Measurements from ENCODE around the gene KCNA5.

The KCNA5 gene

DNA sequence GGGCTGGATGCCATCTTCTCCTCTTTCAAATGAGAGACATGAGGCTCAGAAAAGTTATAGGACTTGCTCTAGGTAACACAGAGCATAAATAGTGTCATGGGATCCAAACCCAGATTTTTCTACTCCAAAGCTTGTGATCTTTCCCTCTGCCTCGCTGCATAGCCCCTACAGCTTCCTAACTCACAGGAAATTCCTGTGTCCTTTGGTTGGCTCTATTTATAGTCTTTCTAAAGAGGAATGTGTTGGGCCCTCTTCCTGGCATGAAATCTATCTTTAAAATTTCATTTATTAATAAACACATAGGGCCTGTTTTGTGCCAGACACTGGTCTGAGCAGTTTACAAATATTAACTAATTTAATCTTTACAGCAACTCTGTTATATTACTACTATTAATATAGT is 9.8 kb upstream of the KCNA5 start:
- peaks cover 0 to 12% (median 0%) of the 10 kb centered on the region in 5 experiments for H3K27me3 ChIP-seq (replicated peaks in 2 of 5; ENCODE audit: control insufficient read depth in 4 of 5, insufficient read depth in 5 of 5, low read length in 4 of 5)
- WGBS (ENCODE audit: insufficient coverage) = no CpG with 5 or more reads among the region's 1 CpG
- no peaks in the 10 kb centered on the region for H3K36me3 ChIP-seq (ENCODE audit: control insufficient read depth in 4 of 4, insufficient read depth in 4 of 4, low read length in 3 of 4)
- no peak for DNase-seq
- POLR2A ChIA-PET = no interaction called here
- no peak overlapping the region for H3K27ac ChIP-seq (ENCODE audit: insufficient read depth in 1 of 2, low read depth in 1 of 2, low read length in 2 of 2, poor library complexity in 1 of 2, severe bottlenecking in 2 of 2)
- H3K9me3 ChIP-seq (ENCODE audit: control extremely low read depth in 1 of 5, control insufficient read depth in 4 of 5, insufficient read depth in 2 of 5, low read depth in 1 of 5, low read length in 4 of 5) = peaks cover 0 to 1% (median 0%) of the 10 kb centered on the region in 5 experiments
- CTCF ChIA-PET = no interaction called here
- H3K4me1 ChIP-seq (ENCODE audit: control extremely low read depth in 1 of 4, control insufficient read depth in 4 of 4, insufficient read depth in 4 of 4, low read length in 3 of 4) = no peaks in the 10 kb centered on the region
- no peak overlapping the region for H3K4me3 ChIP-seq (ENCODE audit: control insufficient read depth in 1 of 7, extremely low read depth in 1 of 7, insufficient read depth in 4 of 7, low read depth in 2 of 7, low read length in 6 of 7)

GRCh38 chr12:5034603-5035002 is 9.1 kb upstream of the KCNA5 start:
- no peak overlapping the region for H3K27ac ChIP-seq (ENCODE audit: insufficient read depth in 1 of 2, low read depth in 1 of 2, low read length in 2 of 2, poor library complexity in 1 of 2, severe bottlenecking in 2 of 2)
- H3K9me3 ChIP-seq (ENCODE audit: control extremely low read depth in 1 of 5, control insufficient read depth in 4 of 5, insufficient read depth in 2 of 5, low read depth in 1 of 5, low read length in 4 of 5) = peaks cover 0 to 1% (median 0%) of the 10 kb centered on the region in 5 experiments
- no peaks in the 10 kb centered on the region for H3K4me1 ChIP-seq (ENCODE audit: control extremely low read depth in 1 of 4, control insufficient read depth in 4 of 4, insufficient read depth in 4 of 4, low read length in 3 of 4)
- ChIA-PET POLR2A (no interaction called here), CTCF (interaction anchor here (1.5 kb wide), 1 partner anchor 50 kb away, joined by 4 read pairs; no protein-coding TSS in a partner anchor)
- no peak for DNase-seq
- 90% methylated on average over 3 of the region's 5 CpGs for WGBS (ENCODE audit: insufficient coverage)
- H3K36me3 ChIP-seq (ENCODE audit: control insufficient read depth in 4 of 4, insufficient read depth in 4 of 4, low read length in 3 of 4) = no peaks in the 10 kb centered on the region
- peaks cover 0 to 19% (median under 1%) of the 10 kb centered on the region in 5 experiments for H3K27me3 ChIP-seq (replicated peaks in 2 of 5; ENCODE audit: control insufficient read depth in 4 of 5, insufficient read depth in 5 of 5, low read length in 4 of 5)
- no peak overlapping the region for H3K4me3 ChIP-seq (ENCODE audit: control insufficient read depth in 1 of 7, extremely low read depth in 1 of 7, insufficient read depth in 4 of 7, low read depth in 2 of 7, low read length in 6 of 7)

DNA sequence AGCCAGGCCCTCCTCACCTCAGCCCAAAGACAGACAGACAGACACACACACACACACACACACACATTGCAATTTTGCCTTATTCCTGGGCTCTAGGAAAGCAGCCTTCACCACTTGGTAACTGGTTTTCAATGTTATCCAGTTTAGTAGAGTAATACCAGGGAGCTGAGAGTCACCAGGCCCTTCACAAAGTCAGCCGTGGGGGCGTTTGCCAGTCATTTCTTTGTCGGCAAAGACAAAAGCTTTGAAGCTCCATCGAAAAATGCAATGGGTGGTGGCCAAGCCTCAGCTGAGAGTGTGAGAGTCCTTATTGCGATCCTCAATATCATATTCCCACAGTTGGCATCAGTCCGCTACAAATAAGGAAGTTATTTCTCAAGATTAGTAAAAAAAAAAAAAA is 8.1 kb upstream of the KCNA5 start:
- POLR2A ChIA-PET = no interaction called here
- Histone ChIP-seq H3K4me1 (ENCODE audit: control extremely low read depth in 1 of 4, control insufficient read depth in 4 of 4, insufficient read depth in 4 of 4, low read length in 3 of 4) (peaks cover 0 to 2% (median 0%) of the 10 kb centered on the region in 4 experiments), H3K36me3 (ENCODE audit: control insufficient read depth in 4 of 4, insufficient read depth in 4 of 4, low read length in 3 of 4) (no peaks in the 10 kb centered on the region), H3K4me3 (ENCODE audit: control insufficient read depth in 1 of 7, extremely low read depth in 1 of 7, insufficient read depth in 4 of 7, low read depth in 2 of 7, low read length in 6 of 7) (no peak overlapping the region), H3K9me3 (ENCODE audit: control extremely low read depth in 1 of 5, control insufficient read depth in 4 of 5, insufficient read depth in 2 of 5, low read depth in 1 of 5, low read length in 4 of 5) (peaks cover 0 to 1% (median 0%) of the 10 kb centered on the region in 5 experiments), H3K27ac (ENCODE audit: insufficient read depth in 1 of 2, low read depth in 1 of 2, low read length in 2 of 2, poor library complexity in 1 of 2, severe bottlenecking in 2 of 2) (no peak overlapping the region), H3K27me3 (replicated peaks in 2 of 5; ENCODE audit: control insufficient read depth in 4 of 5, insufficient read depth in 5 of 5, low read length in 4 of 5) (peaks cover 2 to 25% (median 5%) of the 10 kb centered on the region in 5 experiments)
- CTCF ChIA-PET = interaction anchor here (0.8 to 1.5 kb wide), 3 partner anchors 14 to 52 kb away, joined by 3 to 4 read pairs (median 3); no protein-coding TSS in a partner anchor
- no peak for DNase-seq
- 100% methylated on average over 4 of the region's 6 CpGs for WGBS (ENCODE audit: insufficient coverage)

- Histone ChIP-seq H3K36me3 (ENCODE audit: control insufficient read depth in 4 of 4, insufficient read depth in 4 of 4, low read length in 3 of 4) (no peaks in the 10 kb centered on the region), H3K4me3 (ENCODE audit: control insufficient read depth in 1 of 7, extremely low read depth in 1 of 7, insufficient read depth in 4 of 7, low read depth in 2 of 7, low read length in 6 of 7) (no peak overlapping the region), H3K27me3 (replicated peaks in 2 of 5; ENCODE audit: control insufficient read depth in 4 of 5, insufficient read depth in 5 of 5, low read length in 4 of 5) (peaks cover 2 to 24% (median 8%) of the 10 kb centered on the region in 5 experiments), H3K4me1 (ENCODE audit: control extremely low read depth in 1 of 4, control insufficient read depth in 4 of 4, insufficient read depth in 4 of 4, low read length in 3 of 4) (peaks cover 0 to 2% (median 0%) of the 10 kb centered on the region in 4 experiments), H3K9me3 (ENCODE audit: control extremely low read depth in 1 of 5, control insufficient read depth in 4 of 5, insufficient read depth in 2 of 5, low read depth in 1 of 5, low read length in 4 of 5) (peaks cover 0 to 2% (median 1%) of the 10 kb centered on the region in 5 experiments), H3K27ac (ENCODE audit: insufficient read depth in 1 of 2, low read depth in 1 of 2, low read length in 2 of 2, poor library complexity in 1 of 2, severe bottlenecking in 2 of 2) (no peak overlapping the region)
- 98% methylated on average over 6 of the region's 7 CpGs for WGBS (ENCODE audit: insufficient coverage)
- POLR2A ChIA-PET = no interaction called here
- CTCF ChIA-PET = interaction anchor here (0.8 to 0.9 kb wide), 2 partner anchors 14 to 52 kb away, joined by 3 read pairs; no protein-coding TSS in a partner anchor
- no peak for DNase-seq
Observed at GRCh38 chr12:5036031-5036430, 7.6 kb upstream of the KCNA5 start.

DNA sequence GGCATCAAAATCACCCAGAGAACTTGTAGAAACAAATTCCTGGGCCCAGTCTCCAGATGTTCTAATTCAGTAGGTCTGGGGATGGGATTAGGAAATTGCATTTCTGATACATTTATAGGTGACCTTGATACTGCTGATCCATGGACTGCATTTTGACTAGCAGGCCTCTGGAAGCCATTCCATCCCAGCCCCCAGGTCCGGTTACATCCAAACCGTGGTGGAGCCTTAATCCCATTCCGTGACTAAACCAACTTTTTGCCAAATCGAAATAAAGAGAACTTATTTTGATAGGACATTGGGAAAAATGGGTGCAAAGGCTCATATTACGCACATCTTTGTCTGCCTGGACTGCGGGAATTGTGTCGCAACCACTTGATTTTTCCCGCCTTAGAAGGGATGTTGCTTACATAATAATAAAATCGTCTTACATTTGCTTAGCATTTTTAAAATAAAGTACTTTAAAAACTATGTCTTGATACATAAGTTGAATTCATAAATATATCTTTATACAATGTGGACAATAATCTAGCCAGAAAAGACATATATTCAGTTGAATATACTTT is 5.8 kb upstream of the KCNA5 start:
- Histone ChIP-seq H3K27ac (ENCODE audit: insufficient read depth in 1 of 2, low read depth in 1 of 2, low read length in 2 of 2, poor library complexity in 1 of 2, severe bottlenecking in 2 of 2) (no peak overlapping the region), H3K27me3 (replicated peaks in 2 of 5; ENCODE audit: control insufficient read depth in 4 of 5, insufficient read depth in 5 of 5, low read length in 4 of 5) (peaks cover 7 to 32% (median 27%) of the 10 kb centered on the region in 5 experiments), H3K9me3 (ENCODE audit: control extremely low read depth in 1 of 5, control insufficient read depth in 4 of 5, insufficient read depth in 2 of 5, low read depth in 1 of 5, low read length in 4 of 5) (peaks cover 0 to 6% (median 1%) of the 10 kb centered on the region in 5 experiments), H3K4me3 (ENCODE audit: control insufficient read depth in 1 of 7, extremely low read depth in 1 of 7, insufficient read depth in 4 of 7, low read depth in 2 of 7, low read length in 6 of 7) (no peak overlapping the region), H3K4me1 (ENCODE audit: control extremely low read depth in 1 of 4, control insufficient read depth in 4 of 4, insufficient read depth in 4 of 4, low read length in 3 of 4) (peaks cover 0 to 2% (median 0%) of the 10 kb centered on the region in 4 experiments), H3K36me3 (ENCODE audit: control insufficient read depth in 4 of 4, insufficient read depth in 4 of 4, low read length in 3 of 4) (no peaks in the 10 kb centered on the region)
- DNase-seq = no peak
- ChIA-PET POLR2A (no interaction called here), CTCF (no interaction called here)
- WGBS (ENCODE audit: insufficient coverage) = 90% methylated on average over 7 of the region's 9 CpGs

GRCh38 chr12:5038781-5039311 is 4.8 kb upstream of the KCNA5 start:
- Histone ChIP-seq H3K27ac (ENCODE audit: insufficient read depth in 1 of 2, low read depth in 1 of 2, low read length in 2 of 2, poor library complexity in 1 of 2, severe bottlenecking in 2 of 2) (no peak overlapping the region), H3K4me1 (ENCODE audit: control extremely low read depth in 1 of 4, control insufficient read depth in 4 of 4, insufficient read depth in 4 of 4, low read length in 3 of 4) (peaks cover 0 to 8% (median 3%) of the 10 kb centered on the region in 4 experiments), H3K9me3 (ENCODE audit: control extremely low read depth in 1 of 5, control insufficient read depth in 4 of 5, insufficient read depth in 2 of 5, low read depth in 1 of 5, low read length in 4 of 5) (peaks cover 0 to 6% (median 1%) of the 10 kb centered on the region in 5 experiments), H3K36me3 (ENCODE audit: control insufficient read depth in 4 of 4, insufficient read depth in 4 of 4, low read length in 3 of 4) (no peaks in the 10 kb centered on the region), H3K4me3 (ENCODE audit: control insufficient read depth in 1 of 7, extremely low read depth in 1 of 7, insufficient read depth in 4 of 7, low read depth in 2 of 7, low read length in 6 of 7) (no peak overlapping the region), H3K27me3 (replicated peaks in 2 of 5; ENCODE audit: control insufficient read depth in 4 of 5, insufficient read depth in 5 of 5, low read length in 4 of 5) (peaks cover 7 to 37% (median 33%) of the 10 kb centered on the region in 5 experiments)
- 9% methylated on average over 4 of the region's 4 CpGs for WGBS (ENCODE audit: insufficient coverage)
- CTCF ChIA-PET = no interaction called here
- POLR2A ChIA-PET = no interaction called here
- no peak for DNase-seq

DNA sequence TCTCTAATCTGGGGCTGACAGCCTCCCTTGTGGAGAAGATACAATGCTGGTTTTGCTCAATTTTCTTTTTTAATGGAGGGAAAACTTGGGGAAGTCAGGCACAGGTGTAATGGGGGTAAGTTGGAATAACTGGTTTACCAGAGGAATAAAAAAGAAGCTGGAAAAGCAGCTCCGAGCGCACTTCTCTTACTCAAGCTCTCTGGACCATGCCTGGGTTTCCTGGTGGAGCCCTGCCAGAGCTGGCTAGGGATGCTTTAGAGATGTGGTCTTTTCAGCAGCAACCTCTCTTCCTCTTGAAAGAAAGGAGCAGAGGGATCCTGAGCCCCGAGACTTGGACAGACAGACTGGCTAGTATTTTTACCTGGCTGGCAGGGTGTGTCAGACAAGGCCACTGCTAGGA is 3.9 kb upstream of the KCNA5 start:
- Histone ChIP-seq H3K4me1 (ENCODE audit: control extremely low read depth in 1 of 4, control insufficient read depth in 4 of 4, insufficient read depth in 4 of 4, low read length in 3 of 4) (peaks cover 0 to 13% (median 4%) of the 10 kb centered on the region in 4 experiments), H3K27me3 (replicated peaks in 2 of 5; ENCODE audit: control insufficient read depth in 4 of 5, insufficient read depth in 5 of 5, low read length in 4 of 5) (peaks cover 7 to 46% (median 33%) of the 10 kb centered on the region in 5 experiments), H3K27ac (ENCODE audit: insufficient read depth in 1 of 2, low read depth in 1 of 2, low read length in 2 of 2, poor library complexity in 1 of 2, severe bottlenecking in 2 of 2) (no peak overlapping the region), H3K4me3 (ENCODE audit: control insufficient read depth in 1 of 7, extremely low read depth in 1 of 7, insufficient read depth in 4 of 7, low read depth in 2 of 7, low read length in 6 of 7) (no peak overlapping the region), H3K36me3 (ENCODE audit: control insufficient read depth in 4 of 4, insufficient read depth in 4 of 4, low read length in 3 of 4) (no peaks in the 10 kb centered on the region), H3K9me3 (ENCODE audit: control extremely low read depth in 1 of 5, control insufficient read depth in 4 of 5, insufficient read depth in 2 of 5, low read depth in 1 of 5, low read length in 4 of 5) (peaks cover 0 to 6% (median 1%) of the 10 kb centered on the region in 5 experiments)
- WGBS (ENCODE audit: insufficient coverage) = 40% methylated on average over 3 of the region's 3 CpGs
- ChIA-PET POLR2A (no interaction called here), CTCF (interaction anchor here (1.1 to 1.8 kb wide), 3 partner anchors 9 to 18 kb away, joined by 3 to 5 read pairs (median 4); no protein-coding TSS in a partner anchor)
- DNase-seq = no peak
